SK-N-SH treated with all-trans-retinoic acid at 6 μM for 48 hours (cell line): Measurements from ENCODE around the gene ZSCAN31.

ENCODE experiments used
- OSR1 ChIP-seq: fragments of 250-450 bp; sonication (Bioruptor Pico); IDR thresholded peaks from 2 replicates; pipeline ENCODE4 v1.8.0; 2022; ENCODE audit warnings: moderate library complexity, mild to moderate bottlenecking, inconsistent platforms
- ZNF565 ChIP-seq: fragments of 450-650 bp; formaldehyde crosslinking; conservative IDR thresholded peaks from 2 replicates; pipeline ENCODE4 v1.5.0; 2020; ENCODE audit warnings: low read depth, mild to moderate bottlenecking, moderate library complexity
- TF ChIP-seq, protein P1 (sequence below): fragments of 250-450 bp; sonication (Bioruptor Pico); IDR thresholded peaks from 2 replicates; pipeline ENCODE4 v1.5.1; 2021; ENCODE audit warnings: mild to moderate bottlenecking, moderate library complexity

DNA sequence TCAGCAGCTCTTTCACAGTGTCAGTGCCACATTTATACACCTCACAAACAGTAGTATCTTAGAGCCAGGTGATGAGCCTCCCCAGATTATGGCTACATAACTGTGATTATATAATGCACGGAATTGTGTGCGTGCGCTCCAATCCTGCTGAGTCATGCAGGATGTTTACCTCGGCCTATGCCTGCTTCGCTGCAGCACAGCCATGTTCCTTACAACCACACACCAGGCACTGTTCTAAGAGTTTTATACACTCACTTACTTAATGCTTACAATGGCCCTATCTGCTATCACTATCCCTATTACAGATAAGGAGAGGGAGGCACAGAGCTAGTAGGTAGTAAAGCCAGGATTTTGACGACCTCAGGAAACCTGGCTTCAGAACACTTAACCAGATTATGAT lies 21.1 kb upstream of the ZSCAN31 start:
- TF ChIP-seq ZNF565 (CRISPR knock-in tag) (no peak), OSR1 (CRISPR knock-in tag) (no peak)
- TF ChIP-seq, protein P1, sequence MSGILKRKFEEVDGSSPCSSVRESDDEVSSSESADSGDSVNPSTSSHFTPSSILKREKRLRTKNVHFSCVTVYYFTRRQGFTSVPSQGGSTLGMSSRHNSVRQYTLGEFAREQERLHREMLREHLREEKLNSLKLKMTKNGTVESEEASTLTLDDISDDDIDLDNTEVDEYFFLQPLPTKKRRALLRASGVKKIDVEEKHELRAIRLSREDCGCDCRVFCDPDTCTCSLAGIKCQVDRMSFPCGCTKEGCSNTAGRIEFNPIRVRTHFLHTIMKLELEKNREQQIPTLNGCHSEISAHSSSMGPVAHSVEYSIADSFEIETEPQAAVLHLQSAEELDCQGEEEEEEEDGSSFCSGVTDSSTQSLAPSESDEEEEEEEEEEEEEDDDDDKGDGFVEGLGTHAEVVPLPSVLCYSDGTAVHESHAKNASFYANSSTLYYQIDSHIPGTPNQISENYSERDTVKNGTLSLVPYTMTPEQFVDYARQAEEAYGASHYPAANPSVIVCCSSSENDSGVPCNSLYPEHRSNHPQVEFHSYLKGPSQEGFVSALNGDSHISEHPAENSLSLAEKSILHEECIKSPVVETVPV (CRISPR knock-in tag), result no peak
